Tibial nerve (tissue), 4 donors: ENCODE results near the gene ROGDI.

ENCODE experiments used
- CTCF ChIP-seq, 5 experiments: fragments of 200-600 bp in 3 of 5; fragments of 450-650 bp in 2 of 5; sonication (generic) in 3 of 5; IDR thresholded peaks; one replicate each; pipeline ENCODE4 v1.5.1; 2016 to 2019; ENCODE audit warnings: antibody characterized with exemption in 5 of 5, mild to moderate bottlenecking in 3 of 5, moderate library complexity in 2 of 5
- EP300 ChIP-seq, 2 donors: sonication (generic); formaldehyde crosslinking; IDR thresholded peaks; one replicate each; pipeline ENCODE4 v1.6.1; 2017; ENCODE audit warnings: antibody characterized with exemption in 2 of 2, mild to moderate bottlenecking in 1 of 2
- POLR2A ChIP-seq, 2 donors: fragments of 450-650 bp; IDR thresholded peaks; one replicate each; pipeline ENCODE4 v1.6.1; 2017; ENCODE audit warnings: antibody characterized with exemption in 2 of 2, mild to moderate bottlenecking in 2 of 2, moderate library complexity in 2 of 2

- TF ChIP-seq EP300 (IDR thresholded peaks at IDR 0.05) (no peak), CTCF (IDR thresholded peaks at IDR 0.05) (no peak), POLR2A (IDR thresholded peaks at IDR 0.05) (no peak)
Observed at GRCh38 chr16:4775005-4775404, 27.4 kb downstream of the ROGDI start.
